ENCODE measurements around the gene GPR150.

Gene GPR150

GRCh38 chr5:95649842-95650620, 30.1 kb downstream of the GPR150 start:
- TF ChIP-seq CTCF (IDR thresholded peaks at IDR 0.05; ENCODE audit: insufficient read depth, missing control alignments), result no peak
- FAIRE-seq (no peak), DNase-seq (ENCODE audit: insufficient read length, low spot score) (no peak)

GRCh38 chr5:95652849-95653248, 33.0 kb downstream of the GPR150 start:
- no peak for DNase-seq (ENCODE audit: insufficient read length, low spot score)
- no peak for FAIRE-seq
- no peak for TF ChIP-seq CTCF (IDR thresholded peaks at IDR 0.05; ENCODE audit: insufficient read depth, missing control alignments)

DNA sequence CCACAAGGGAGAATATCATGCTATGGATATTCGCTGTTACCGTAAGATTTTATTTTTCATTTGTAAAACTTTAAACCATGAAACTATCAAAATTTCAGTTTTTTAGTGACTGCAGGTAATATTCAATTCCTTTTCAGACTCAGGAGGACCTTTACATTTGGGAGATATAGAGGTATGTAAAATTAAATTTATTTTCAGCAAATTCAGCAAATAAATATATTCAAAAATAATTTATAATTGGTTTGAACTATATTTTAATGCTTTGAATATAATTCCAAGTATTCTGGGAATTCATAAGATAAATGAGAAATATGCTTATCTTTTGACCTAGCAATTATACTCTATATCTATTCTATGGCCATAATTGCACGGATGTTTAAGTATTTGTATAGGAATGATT, 34.3 kb downstream of the GPR150 start:
- DNase-seq (ENCODE audit: insufficient read length, low spot score) (no peak), FAIRE-seq (no peak)
- TF ChIP-seq CTCF (IDR thresholded peaks at IDR 0.05; ENCODE audit: insufficient read depth, missing control alignments), result no peak

- FAIRE-seq (no peak), DNase-seq (ENCODE audit: insufficient read length, low spot score) (no peak)
Measured at GRCh38 chr5:95655575-95655974, 35.7 kb downstream of the GPR150 start.

GRCh38 chr5:95660060-95660459, 40.2 kb downstream of the GPR150 start:
- DNase-seq (ENCODE audit: insufficient read length, low spot score) (no peak), FAIRE-seq (no peak)
- no peak for TF ChIP-seq CTCF (IDR thresholded peaks at IDR 0.05; ENCODE audit: insufficient read depth, missing control alignments)

More at GRCh38 chr5:95655575-95655974, 35.7 kb downstream of the GPR150 start:
- no peak for TF ChIP-seq CTCF (IDR thresholded peaks at IDR 0.05; ENCODE audit: insufficient read depth, missing control alignments)

- DNase-seq (ENCODE audit: insufficient read length, low spot score), result no peak
- FAIRE-seq, result no peak
Measured at GRCh38 chr5:95662946-95663345, 43.1 kb downstream of the GPR150 start.

More at GRCh38 chr5:95662946-95663345, 43.1 kb downstream of the GPR150 start:
- no peak for TF ChIP-seq CTCF (IDR thresholded peaks at IDR 0.05; ENCODE audit: insufficient read depth, missing control alignments)
